Amygdala (tissue), 56 donors: Measurements from ENCODE around the gene OTOG.

Source experiments
- DNase-seq, 56 donors: peaks; one replicate each; lab custom pipeline; 2025; lab: John Stamatoyannopoulos, UW

OTOG gene

DNA sequence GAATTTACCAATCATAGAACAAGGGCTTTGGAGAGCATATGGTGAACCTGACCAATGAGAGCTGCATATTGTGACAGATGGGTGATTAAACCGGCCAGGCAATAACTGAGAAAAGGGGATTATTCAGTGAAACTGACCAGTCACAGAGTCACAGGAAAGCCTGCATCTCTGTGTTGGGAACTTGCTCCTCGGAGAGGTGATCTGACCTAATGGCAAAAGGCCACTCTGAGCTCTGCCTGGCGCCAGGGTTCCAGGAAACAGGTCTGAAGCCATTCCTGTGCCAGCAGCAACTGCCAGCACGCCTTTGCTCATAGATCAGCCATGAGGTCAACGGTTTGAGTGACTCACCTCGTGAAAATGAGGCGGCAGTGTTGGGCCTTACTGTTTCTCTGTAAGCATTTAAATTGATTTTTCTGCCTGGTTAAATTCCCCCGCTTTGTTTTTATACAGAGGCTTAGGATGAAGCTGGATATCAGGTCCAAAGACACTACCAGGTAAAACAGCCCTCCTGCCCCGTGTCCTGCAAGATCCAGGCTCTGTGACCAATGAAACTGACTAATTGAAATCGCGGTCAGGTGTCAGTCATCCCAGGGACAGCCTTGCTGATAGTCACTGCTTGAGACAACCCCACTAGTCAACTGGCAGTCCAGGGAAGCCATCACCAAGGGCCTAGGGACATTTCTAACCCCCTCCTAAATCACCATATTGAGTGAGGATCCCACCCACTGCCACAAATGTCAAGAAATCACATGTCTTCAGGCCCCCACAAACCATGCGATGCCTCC is 136.5 kb downstream of the OTOG start:
- DNase-seq = no peak

DNA sequence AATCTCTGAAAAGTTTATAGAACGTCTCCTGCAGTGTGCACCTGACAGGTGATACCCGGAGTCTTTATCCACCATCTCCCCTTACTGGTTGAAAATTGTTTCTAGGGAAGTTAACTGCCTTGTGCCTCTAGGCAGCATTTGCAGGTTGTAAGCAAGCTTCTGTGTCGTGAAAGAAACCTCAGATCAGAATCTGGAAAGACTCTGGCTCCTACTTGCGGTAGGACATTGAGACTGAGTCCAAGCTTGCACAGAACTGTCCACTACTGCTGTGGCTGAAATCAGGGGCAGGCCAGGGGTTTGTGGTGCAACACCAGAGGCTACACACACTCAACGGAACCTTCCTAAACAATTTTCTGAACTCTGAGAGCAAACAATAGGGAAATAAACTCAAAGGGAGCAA is 137.5 kb downstream of the OTOG start:
- no peak for DNase-seq

DNA sequence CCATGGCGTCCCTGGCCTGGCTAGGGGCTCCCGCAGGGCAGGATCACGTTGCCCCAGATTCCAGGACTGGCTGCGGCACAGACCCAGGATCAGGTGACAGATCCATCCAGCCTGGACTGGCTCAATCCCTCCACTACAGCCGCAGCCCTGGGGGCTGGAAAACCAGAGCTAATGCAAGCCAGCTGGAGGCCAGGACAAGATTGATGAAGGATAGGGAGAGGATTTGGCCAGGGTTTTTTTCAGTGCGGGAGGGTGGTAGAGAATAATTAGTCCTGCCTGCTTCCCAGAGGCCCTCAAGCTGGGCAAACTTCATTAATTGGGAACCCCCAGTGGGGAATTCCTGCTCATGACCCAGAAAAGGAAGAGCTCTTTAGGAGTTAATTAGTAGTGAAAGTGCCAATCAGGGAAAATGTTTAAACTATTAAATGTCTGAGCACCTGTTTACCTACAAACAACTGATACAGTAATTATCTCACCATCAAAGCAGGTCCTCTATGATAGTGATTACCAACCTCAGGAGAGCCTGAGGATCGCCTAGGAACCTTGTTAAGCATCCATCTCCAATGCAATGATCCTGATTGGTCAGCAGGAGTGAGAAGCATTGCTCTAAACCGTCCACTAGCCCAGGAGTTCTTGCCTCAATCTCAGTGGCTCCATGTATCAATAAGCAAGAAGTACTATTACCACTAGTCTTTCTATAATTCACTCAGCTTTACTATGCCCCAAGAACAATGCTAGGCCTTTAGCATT is 139.3 kb downstream of the OTOG start:
- no peak for DNase-seq

DNA sequence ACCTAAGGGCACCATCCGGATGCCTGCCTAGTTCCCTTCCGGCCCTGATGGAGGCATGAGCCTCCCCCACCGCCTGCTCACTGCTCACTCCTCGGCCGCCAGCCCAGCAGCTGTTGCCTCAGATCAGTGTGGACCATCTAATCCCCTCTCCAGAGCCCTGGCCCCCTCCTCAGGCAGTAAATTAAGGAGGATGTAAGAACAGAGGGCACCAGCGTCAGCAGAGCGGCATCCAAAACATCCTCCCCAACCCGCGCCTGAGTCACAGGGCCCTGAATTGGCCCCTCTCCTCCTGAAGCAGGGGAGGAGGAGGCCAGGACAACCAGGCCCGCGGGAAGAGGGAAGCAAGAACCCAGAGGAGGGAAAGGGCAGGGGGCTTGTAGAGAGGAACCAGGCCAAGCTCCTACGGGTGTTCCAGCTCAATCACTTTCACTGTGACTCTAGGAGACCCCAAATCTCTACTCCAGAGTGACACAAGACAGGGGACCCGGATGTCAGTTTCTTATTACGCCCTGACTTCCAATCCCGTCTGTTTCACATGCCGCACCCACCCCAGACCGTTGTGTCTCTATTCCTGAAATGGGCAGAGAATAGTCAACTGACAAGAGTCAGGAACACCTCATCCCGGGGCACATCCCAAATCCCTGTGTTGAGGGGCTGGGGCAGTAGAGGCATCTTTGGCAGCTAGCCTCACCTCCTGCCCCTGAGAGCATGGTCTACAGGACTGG is 141.0 kb downstream of the OTOG start:
- no peak for DNase-seq

DNA sequence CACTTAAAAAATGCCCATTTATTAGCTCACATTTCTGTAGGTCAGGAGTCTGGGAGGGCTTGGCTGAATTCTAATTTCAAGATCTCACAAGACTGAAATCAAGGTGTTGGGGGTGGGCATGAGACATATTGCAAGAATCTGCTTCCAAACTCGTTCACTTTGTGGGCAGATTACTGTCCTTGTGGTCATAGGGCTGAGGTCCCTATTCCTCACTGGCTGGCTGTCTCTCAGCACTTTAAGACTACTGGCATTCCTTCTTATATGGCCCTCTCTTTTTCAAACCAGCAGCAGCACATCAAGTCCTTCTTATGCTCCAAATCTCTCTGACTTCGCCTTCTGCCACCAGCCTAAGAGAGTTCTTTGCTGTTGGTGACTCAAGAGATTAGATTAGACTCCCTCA is 144.5 kb downstream of the OTOG start:
- no peak for DNase-seq

DNA sequence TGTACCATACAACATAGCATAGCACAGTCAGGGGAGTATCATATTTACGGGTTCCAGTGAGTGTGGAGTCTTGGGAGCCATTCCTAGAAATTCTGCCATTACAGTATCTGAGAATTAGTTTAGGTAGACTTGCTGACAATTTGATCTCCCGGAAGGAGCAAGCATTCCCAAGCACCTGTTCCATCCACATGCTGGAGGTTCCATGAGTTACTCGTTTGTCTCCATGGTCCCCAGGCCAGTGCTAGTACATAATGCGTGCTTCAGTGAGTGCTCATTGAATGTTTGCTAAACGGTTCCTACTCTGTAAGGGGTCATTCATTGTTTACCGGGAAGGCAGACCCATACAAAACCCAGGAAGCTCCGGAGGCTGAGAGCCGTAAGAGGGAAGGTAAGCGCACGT is 144.9 kb downstream of the OTOG start:
- DNase-seq = no peak

DNA sequence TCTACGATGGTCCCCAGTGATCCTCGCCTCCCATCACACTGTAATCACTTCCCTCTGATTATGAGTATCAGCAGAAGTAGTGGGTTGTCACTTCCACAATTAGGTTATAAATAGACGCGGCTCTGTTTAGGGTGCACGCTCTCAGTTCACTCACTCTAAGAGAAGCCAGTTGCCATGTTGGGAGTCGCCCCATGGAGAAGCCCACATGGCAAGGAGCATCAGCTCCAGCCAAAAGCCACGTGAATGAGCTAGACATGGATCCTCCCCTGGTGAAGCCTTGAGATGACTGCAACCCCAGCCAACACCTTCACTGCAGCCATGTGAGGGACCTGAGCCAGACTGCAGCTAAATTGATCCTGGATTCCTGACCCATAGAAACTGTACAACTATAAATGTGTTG is 145.9 kb downstream of the OTOG start:
- no peak for DNase-seq

DNA sequence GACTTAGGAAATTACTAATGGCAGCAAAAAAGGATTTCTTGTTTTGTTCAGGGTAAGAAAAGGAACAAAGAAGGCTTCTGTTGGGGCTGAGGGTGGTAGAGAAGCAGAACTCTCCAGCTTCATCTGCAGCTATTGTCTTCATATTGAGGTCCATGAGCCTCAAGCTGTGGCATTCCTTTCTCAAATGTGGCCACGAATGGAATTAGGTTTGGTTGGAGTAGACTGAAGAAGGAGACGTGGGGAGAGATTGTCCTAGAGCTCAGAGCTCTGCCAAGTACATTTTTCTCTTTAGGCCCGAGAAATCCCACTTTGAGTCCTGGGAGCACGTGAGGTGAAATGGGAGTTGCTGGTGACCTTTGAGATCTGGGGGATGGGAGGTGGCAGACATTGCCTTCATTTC is 146.5 kb downstream of the OTOG start:
- no peak for DNase-seq

DNA sequence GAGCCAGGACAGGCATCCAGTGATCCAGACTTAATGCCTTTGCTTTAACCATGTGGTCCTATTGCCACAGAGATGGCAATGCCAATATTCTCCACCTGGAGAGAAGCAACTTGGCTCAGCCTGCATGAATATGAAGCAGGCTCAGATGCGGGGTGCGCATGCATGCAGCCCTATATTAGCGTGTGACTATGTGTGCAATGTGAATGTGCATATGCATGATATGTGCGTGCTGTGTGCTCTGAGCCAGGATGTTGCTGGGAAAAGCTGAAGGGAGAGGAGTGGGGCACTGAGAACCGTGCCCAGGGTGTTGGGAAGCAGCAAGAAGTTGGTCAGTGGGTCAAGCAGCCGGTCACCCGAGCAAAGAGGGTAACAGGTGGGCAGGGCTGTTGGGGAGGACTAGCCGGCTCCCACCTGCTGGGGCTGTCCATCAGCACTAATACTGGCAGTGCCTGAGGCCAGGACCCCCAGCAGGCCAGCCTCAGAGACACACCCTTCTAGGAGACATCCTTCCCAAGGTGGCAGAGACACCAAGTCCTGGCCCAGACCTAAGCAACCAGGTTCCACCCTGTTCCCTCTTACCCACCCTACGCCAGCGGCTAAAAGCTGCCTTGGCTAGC is 147.5 kb downstream of the OTOG start:
- DNase-seq = no peak

DNA sequence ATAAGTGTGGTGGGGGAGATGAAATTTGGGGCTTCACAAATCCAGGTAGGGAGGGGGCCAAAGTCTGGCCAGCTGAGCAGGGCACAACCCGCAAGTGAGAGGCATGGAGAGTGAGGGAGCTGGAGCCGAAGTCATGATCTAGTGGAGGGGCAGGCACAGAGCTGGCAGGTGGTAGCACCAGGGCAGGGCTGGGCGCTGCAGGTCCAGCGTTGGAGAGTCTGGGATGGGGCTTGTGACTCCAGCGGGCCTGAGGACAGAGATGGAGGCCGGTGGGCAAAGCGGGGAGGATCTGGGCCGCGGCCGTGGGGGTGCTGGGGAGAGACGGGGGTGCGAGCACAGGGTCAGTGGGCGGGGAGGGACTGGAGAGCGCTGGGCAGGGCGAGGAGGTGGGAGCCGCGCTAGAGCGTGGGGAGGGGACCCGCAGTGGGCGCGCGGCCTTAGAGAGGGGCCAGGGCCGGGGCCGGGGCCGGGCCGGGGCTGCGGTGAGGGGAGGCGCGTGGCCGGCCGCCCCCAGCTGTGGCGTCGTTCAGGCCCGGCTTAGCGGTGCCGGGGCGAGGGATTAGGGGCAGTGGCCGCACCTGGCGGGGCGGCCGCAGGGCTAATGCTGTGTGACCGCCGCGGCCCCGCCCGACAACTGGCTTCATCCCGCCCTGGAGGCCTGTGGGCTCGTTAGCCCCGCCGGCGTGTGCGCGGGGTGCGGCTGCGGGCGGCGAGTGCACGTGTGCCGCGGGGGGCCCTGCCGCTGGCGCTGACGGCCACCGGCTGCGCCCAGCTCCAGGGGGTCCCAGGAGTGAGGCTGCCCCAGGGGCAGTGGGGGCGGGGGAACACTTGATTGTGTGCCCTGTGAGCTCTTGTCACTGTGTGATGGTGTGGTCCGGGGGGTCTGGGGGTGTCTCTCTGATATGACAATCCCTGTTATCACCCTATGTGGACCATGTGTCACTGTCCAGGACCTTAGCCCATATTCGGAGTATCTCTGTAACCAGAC is 148.7 kb downstream of the OTOG start:
- no peak for DNase-seq

DNA sequence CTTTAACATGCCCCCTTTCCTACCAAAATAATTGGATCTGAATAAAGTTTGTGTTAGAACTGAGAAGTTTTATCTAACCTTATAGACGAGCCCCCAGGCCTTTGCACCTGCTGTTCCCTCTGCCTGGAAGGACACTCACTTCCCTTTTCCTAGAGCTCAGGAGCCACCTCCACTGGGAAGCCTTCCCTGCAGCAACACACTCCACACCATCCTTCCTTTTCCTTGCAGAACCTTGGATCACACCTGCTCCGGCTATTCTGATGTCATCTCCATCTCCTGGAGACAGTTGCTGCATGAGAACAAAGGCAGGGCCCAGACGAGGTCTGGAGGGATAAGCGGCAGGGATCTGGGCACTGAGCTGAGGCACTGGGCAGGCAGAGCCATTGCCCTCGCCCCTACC is 149.7 kb downstream of the OTOG start:
- DNase-seq = no peak
